Fibroblast of the aortic adventitia (primary cell): ENCODE results near the gene ZNF511. TPM values are rescaled to one million over a fixed set of nuclear protein-coding genes. Genes with fewer than 3 reads are reported as not detected.

Experiments
- DNase-seq: peaks from one replicate; pipeline ENCODE4 v3.0.0-alpha.2; 2010; ENCODE audit warnings: low read depth
- H3K4me3 ChIP-seq: 2 replicates; pipeline ENCODE4 v1.5.1; 2011; ENCODE audit warnings: low read depth, mild to moderate bottlenecking, control low read depth, low read length, moderate library complexity
- CTCF ChIP-seq: IDR thresholded peaks from 2 replicates; pipeline ENCODE4 v1.5.1; 2011; ENCODE audit warnings: mild to moderate bottlenecking, low read length, control low read depth, inconsistent platforms; ENCODE audit not compliant: insufficient read depth
- small RNA-seq: library from RNA; depleted of rRNA; stranded (forward); fragments of <200 nt; gene quantifications from one replicate; pipeline ENCODE3, GENCODE V24; 2012
- total RNA-seq: library from RNA; depleted of rRNA; stranded (reverse); fragments of >200 nt; gene quantifications from 2 replicates; pipeline ENCODE4 v1.2.3, GENCODE V29; 2012; ENCODE audit warnings: low replicate concordance

ZNF511 gene
- total RNA-seq, 1 donor: 22.1 TPM

DNA sequence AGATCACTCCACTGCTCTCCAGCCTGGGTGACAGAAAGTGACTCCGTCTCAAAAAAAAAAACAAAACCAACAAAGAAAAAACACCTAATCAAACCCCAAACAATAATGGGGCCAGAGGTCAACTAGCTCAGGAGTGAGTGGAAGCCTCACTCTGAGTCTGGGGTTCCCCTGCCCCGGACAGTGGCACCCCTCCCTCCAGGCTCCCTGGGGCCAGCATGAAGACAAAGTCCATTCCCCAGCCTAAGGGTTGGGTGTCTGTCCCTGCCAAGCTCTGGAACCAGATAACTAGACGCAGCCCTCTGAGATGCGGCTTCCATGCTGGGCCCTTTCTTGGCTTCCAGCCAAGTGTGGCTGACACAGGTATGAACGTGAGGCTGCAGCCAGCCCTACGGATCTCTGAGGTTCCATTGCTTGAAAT is 50.8 kb downstream of the ZNF511 start:
- no peak overlapping the region for H3K4me3 ChIP-seq
- no peak for TF ChIP-seq CTCF
- DNase-seq: no peak

GRCh38 chr10:133359972-133360610 is 51.4 kb downstream of the ZNF511 start:
- no peak for TF ChIP-seq CTCF
- no peak for DNase-seq
- H3K4me3 ChIP-seq: no peak overlapping the region

DNA sequence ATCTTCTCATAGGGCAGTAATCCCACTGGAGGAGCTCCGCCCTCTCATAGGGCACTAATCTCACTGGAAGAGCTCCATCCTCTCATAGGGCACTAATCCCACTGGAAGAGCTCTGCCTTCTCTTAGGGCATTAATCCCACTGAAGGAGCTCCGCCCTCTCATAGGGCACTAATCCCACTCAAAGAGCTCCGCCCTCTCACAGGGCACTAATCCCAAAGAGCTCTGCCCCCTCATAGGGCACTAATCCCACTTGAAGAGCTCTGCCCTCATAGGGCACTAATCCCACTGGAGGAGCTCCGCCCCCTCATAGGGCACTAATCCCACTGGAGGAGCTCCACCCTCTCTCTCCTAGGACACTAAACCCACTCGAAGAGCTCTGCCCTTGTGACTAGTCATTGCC is 52.5 kb downstream of the ZNF511 start:
- H3K4me3 ChIP-seq: no peak overlapping the region

DNA sequence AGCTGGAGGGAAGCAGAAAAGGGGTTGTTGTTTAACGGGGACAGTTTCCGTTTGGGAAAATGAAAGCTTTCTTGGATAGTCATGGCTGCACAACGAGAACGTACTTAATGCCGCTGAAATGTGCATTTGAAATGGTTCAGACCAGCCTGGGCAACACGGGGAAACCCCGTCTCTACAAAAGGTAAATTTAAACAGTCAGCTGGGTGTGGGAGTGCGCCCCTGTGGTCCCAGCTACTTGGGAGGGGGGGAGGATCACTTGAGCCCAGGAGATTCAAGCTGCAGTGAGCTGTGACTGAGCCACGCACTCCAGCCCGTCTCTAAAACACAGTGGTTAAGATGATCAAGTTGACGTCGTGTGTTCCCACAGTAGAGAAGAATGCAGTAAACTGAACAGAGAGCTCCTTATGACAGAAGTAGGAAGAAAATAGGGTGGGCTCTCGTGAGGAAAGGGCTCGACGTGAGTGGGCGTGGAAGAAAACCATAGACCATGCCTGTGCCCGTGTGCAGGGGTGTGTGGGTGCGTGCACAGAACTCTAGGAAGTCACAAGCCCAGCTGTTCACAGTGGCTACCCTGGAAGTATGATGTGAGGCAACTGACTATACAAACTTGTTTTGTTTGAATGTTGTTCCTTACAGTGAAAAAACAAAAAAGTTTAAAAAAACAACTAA is 53.2 kb downstream of the ZNF511 start:
- no peak overlapping the region for H3K4me3 ChIP-seq
- DNase-seq: no peak
- TF ChIP-seq CTCF: no peak

More for the DNA sequence above, 52.5 kb downstream of the ZNF511 start:
- no peak for TF ChIP-seq CTCF
- no peak for DNase-seq

Small RNA genes within 50 kb of the gene (small RNA-seq; reads per million reads assigned to genes)
- not detected for gene BANF1P2

Other genes with a start within 250 kb of the ZNF511 start
- gene ADGRA1, start 221.0 kb upstream of the ZNF511 start, total RNA-seq: not detected in 2 replicates
- under 0.01 and 0.41 TPM in 2 replicates for gene KNDC1, start 148.7 kb upstream of the ZNF511 start, total RNA-seq
- not detected in 2 replicates for gene UTF1, start 78.7 kb upstream of the ZNF511 start, total RNA-seq
- gene VENTX, start 71.1 kb upstream of the ZNF511 start, total RNA-seq: not detected in 2 replicates
- 0.36 TPM in 1 of 2 replicates, not detected in the other for gene ADAM8, start 32.0 kb upstream of the ZNF511 start, total RNA-seq
- 33.0 and 72.8 TPM in 2 replicates for gene TUBGCP2, start within 50 bp of the ZNF511 start, total RNA-seq
- not detected in 2 replicates for gene CALY, start 28.0 kb downstream of the ZNF511 start, total RNA-seq
- gene PRAP1, start 38.5 kb downstream of the ZNF511 start, total RNA-seq: not detected in 2 replicates
- gene FUOM, start 49.1 kb downstream of the ZNF511 start, total RNA-seq: 4.0 and 16.9 TPM in 2 replicates
- 33.0 and 47.3 TPM in 2 replicates for gene ECHS1, start 64.4 kb downstream of the ZNF511 start, total RNA-seq
- 4.9 and 5.4 TPM in 2 replicates for gene PAOX, start 70.3 kb downstream of the ZNF511 start, total RNA-seq
- 19.0 and 25.4 TPM in 2 replicates for gene MTG1, start 85.2 kb downstream of the ZNF511 start, total RNA-seq
- 0.18 and 0.82 TPM in 2 replicates for gene SPRN, start 115.7 kb downstream of the ZNF511 start, total RNA-seq
- 1.6 and 13.5 TPM in 2 replicates for gene SCART1, start 145.0 kb downstream of the ZNF511 start, total RNA-seq
- gene CYP2E1, start 218.4 kb downstream of the ZNF511 start, total RNA-seq: 0.36 and 0.82 TPM in 2 replicates